ENCODE results near the gene TBRG4.
A peak's percentile ranks its signal among the peaks of the same experiment; 100 is the strongest.

The TBRG4 gene

DNA sequence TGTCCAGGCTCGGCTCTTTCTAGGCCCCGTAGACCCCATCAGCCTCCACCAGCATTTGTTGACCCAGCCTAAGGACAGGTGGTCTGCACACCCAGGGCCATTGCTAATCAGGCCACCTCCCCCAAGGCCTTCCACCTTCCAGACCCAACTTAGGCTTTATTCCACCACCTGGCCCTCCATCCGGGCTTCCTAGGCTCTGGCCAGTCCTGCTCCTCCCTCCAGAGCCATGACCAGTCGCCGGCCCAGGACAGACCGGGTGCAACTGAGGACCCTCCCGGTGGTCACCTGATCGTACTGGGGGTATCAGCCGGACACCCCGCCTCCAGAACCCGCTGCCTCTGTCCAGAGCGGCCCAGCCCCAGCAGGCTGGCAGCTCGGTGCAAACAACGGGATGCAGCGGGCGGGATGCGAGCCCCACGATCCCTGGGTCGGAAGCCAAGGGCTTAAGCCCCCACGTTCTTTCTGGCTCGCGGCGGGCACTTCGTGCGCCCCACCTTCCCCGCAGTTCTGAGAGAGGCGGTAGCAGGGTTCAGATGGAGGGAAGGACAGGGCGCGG, 23.3 kb downstream of the TBRG4 start:
- peak; percentile 32 for DNase-seq

- peak; percentile 15 for DNase-seq
These were observed 24.0 kb downstream of the TBRG4 start for GRCh38 chr7:45087301-45088145.

DNA sequence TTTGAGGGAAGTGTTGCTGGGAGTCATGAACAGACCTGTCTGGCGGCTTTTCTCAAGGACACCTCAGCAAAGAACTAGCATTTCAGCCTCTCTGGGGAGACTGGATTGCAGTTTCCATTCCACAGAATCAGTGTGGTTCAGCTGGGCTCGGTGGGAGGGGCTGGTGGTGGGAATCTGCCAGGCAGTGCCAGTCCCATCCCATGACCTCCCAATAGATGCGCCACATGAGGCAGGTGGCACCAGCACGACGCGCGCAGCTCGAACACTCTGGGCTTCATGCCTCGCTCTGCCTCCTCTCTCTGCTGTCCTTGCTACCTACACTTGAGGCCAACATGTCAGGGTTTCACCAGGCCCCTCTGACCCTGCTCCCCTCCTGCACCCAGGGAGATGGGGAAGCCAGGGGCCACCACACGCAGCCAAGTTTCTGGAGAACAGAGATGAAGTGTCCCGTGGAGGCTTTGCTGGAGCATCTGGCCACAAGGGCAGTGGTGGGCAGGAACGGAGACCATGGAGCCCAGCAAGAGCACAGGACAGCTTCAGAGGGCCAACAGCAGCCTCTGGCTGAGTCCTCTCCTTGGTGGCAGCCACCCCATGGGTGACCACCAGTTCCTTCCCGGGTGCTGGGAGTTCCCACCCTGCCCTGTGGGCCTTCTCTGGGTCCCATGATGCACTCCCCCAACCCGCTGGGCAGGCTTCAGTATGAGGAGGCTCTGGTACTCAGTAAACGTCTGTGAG, 25.0 kb downstream of the TBRG4 start:
- no peak for DNase-seq

GRCh38 chr7:45085619-45086200, 25.8 kb downstream of the TBRG4 start:
- DNase-seq = no peak

DNA sequence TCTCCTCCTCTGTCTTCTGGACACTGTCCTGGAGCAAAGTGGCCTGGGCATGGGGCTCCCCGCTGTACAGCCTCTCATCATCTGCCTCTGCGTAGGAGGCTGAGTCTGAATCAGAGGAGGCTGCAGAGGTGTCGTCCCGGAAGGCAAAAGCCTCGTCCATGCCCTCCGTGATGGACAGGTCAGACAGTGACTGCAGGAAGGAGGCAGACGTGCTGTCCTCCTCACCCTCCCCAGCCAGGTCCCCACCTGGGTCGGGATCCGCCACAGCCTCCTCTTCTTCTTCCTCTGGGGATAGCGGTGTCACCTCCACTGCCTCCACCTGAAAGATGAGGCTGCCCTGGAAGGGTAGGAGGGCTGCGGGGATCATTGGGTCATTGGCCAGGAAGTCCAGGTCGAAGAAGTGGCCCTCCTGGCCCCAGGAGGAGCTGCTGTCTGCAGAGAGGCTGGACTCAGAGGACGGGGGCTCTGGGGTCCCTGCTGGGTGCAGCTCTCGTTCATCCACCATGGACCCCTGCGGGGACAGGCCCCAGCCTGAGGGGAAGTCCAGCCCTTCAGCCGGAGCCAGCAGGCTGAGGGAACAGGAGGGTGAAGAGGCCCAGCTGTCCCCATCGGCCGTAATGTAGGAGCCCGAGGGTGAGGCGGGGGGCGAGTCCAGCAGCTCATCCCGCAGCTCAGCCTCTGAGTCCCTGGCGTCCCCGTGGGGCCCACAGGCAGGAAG, 26.4 kb downstream of the TBRG4 start:
- no peak for DNase-seq

DNA sequence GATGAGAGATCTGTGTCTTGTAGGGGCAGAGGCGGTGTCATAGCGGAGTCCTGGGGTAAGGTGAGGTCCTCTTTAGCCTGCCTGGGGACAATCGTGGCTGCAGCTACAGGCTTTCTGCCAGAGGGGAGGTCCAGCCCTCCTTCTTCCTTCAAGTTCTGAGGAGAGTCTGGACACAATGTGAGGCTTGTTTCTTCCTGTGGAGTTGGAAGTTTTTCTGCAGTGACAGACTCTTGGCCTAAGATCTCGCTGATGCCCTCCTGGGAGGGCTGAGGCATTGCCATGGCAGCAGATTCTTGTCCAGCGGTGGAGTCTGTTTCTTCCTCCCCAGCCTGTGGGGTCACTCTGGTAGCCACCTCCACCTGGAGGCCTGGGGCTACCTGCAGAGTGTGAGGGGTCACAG, 27.2 kb downstream of the TBRG4 start:
- DNase-seq = no peak

DNA sequence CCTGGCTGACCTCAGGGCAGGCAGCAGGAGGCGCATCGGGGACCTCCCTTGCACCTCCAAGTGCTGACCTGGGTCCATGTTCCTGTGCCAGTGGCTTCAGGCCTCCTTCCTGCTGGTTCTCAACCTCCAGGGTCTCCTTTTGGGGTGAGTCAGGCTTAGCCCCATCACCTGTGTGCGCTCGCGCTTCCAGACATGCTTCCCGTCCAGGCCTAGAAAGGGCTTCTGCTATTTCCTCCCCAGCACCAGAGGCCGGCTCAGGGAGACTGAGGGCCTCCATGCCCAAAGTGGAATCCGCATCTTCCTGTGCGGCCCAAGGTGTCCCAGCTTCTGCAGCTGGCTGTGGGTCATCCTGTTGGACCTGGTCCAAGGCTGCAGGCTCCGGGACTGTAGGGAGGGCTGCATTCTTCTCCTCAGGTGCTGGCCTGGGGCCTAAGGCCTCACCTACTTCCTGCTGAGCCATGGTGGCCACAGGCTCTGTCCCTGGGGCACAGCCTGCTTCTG, 28.6 kb downstream of the TBRG4 start:
- no peak for DNase-seq

DNA sequence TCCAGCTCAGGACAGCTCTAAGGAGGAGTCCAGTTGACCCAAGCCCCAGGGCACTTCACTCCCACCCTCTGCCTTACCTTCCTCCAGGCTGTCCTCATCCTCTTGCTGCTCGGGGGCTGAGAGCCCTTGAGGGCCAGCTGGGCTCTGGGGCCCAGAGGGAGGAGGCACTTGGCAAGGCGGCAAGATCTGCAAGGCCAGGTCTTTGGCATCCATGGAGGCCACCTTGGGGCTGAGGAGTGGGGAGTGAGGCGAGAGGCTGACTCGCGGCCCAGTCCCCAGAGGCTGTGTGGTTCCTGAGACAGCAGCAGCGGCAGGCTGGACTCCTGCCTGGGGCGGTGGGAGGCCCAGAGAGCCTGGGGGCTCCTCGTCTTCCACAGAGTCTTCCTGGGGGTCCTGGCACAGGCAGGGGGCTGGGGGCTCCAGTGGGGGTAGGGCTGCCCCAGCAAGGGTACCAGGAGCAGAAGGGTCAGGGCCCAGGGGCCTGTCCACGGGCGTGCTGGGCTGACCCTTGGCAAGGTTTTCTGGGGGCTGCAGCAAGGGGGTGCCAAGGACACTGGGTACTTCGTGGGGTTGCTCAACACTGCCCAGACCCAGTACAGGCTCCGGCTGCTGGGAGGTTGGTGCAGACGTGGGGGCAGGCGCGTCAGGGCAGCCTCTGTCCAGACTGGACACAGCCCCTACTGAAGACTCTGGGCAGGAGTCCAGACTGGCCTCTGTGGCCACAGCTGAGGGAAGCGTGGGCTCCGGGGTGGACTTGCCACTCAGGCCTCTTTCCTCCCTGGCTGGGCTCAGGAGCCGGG, 29.3 kb downstream of the TBRG4 start:
- no peak for DNase-seq

GRCh38 chr7:45081670-45081974, 29.9 kb downstream of the TBRG4 start:
- no peak for DNase-seq

DNA sequence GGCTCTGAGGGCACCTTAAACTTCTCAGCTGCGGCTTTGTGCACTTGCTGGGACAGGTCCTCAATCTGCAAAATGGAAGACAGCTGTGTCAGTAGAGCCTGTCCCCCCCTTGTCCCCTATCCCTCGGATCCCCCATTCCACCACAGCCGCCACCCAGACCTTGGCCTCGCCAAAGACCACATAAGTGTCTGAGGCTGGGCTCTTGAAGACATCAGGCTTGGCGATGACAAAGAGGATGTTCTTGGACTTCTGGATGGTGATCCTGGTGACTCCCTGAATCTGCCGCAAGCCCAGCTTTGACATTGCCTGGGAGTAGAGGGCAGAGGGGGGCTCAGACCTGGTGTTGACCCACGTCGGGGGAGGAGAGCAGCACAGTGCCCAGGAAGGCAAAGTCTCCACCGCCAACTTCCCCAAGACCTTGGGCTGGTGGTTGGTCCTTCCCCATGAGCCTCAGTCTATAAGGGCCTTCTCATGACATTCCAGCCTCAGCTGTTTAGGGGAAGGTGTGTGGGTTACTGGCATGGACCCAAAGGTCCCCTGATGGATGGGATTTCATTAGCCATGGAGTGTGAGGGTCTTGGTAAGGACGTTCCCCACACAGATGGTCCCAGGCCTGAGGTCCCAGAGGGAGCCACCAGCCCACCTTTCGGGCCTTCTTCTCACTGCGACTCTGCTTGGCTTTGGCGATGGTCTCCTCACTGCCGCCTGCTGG, 30.4 kb downstream of the TBRG4 start:
- no peak for DNase-seq

GRCh38 chr7:45080265-45080957, 31.1 kb downstream of the TBRG4 start:
- no peak for DNase-seq

DNA sequence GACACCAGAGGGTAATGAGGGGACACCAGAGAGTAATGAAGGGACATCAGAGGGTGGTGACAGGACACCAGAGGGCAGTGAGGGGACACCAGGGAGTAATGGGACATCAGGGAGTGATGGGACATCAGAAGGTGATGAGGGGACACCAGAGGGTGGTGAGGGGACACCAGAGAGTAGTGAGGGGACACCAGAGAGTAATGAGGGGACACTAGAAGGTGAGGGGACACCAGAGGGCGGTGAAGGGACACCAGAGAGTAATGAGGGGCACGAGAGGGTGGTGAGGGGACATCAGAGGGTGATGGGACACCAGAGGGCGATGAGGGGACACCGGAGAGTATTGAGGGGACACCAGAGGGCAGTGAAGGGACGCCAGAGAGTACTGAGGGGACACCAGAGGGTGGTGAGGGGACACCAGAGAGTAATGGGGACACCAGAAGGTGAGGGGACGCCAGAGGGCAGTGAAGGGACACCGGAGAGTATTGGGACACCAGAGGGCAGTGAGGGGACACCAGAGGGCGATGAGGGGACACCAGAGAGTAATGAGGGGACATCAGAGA, 33.3 kb downstream of the TBRG4 start:
- no peak for DNase-seq

- DNase-seq = no peak
These were observed 33.9 kb downstream of the TBRG4 start for GRCh38 chr7:45077579-45077978.

DNA sequence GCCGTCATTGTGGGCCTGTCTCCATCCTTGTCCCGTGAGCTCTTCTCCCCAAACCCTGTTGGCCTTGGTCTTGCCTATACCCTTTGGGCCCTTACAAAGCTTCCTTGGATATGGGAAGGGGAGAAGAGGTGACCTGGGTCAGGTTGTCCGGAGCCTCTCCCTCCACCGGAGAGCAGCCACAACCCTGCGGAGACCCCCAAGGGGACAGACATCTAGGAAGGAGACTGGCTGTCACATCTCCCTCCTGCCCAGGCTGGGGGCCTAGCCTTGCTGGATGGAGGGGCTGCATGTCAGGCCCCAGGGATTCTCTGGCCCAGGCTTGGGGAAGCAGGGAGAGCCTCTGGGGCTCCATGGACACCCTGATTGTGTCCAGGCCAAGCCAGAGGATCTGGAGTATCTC, 34.6 kb downstream of the TBRG4 start:
- no peak for DNase-seq

DNA sequence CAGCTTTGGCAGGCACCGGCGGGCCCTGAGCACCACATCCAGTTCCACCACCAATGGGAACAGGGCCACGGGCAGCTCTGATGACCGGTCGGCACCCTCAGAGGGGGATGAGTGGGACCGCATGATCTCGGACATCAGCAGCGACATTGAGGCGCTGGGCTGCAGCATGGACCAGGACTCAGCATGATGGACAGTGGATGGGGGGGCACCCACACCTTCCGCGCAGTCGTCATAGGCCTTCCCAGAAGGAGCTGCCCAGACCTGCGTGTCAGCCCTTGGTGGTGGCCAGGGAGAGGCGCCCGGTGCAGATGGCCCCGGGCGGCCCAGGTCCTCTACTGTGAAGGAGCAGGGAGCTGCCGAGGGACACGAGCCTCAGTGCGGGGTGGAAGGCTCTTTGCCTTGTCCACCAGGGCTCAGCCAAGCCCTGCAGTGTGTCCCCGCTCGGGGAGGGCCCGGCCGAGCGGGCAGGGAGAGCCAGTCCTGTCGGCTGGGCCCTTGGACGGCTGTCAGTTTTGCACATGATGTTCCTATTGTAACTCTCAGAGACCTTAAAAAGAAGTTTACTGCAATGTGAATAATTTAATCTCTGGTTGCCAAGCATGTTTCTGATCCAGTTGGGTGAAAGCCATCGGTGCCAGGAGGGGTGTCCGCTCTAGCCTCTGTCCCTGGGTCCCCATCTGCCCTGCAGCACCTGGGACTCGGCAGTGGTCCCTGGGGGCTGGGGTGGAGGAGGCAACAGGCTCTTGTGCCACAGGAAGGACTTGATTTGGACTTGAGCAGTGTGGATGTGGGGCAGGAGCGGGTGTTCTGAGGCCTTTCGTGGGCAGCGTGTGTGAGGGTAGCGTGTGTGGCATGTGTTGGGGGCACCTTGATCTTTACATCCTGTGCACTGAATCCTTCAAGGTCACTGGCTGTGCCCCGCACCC, 35.4 kb downstream of the TBRG4 start:
- DNase-seq = no peak

GRCh38 chr7:45075355-45075644, 36.2 kb downstream of the TBRG4 start:
- no peak for DNase-seq

DNA sequence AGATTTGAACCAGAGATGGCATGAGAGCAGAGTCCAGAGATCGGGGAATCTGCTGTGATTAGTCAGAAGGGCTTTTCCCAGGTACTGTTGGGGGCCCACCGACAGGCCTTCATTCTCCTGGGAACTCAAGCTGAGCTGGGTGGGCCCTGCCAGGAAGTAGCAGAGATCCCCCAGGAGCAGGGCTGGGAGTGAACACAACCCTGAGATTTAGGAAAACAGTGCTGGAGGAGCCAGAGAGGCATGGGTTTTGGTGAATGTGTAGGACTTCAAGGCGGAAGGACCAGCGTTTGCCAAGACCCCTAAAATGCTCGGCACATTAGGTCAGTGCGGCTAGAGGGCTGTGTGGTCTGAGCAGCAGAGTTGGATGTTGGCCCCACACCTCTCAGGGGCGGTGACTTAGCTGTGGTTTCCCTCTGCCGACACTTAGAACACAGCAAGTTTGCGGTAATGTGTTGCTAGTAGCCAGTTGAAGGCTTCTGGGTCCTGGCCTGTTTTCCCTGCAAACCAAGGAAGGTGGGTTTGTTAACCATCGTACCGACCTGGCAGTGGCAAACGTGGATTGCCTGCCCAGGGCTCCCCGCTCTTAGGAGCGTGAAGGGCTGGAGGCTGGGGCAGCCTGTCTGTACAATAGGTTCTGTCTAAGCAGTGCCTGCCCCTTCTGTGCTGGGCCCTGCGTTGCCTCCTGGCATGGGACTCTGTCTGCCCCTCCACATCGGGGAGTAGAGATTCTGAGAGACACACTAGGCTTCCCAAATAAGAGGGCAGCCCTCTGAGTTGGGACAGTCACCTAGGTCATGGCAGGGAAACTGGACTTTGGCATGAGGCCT, 36.8 kb downstream of the TBRG4 start:
- no peak for DNase-seq

DNA sequence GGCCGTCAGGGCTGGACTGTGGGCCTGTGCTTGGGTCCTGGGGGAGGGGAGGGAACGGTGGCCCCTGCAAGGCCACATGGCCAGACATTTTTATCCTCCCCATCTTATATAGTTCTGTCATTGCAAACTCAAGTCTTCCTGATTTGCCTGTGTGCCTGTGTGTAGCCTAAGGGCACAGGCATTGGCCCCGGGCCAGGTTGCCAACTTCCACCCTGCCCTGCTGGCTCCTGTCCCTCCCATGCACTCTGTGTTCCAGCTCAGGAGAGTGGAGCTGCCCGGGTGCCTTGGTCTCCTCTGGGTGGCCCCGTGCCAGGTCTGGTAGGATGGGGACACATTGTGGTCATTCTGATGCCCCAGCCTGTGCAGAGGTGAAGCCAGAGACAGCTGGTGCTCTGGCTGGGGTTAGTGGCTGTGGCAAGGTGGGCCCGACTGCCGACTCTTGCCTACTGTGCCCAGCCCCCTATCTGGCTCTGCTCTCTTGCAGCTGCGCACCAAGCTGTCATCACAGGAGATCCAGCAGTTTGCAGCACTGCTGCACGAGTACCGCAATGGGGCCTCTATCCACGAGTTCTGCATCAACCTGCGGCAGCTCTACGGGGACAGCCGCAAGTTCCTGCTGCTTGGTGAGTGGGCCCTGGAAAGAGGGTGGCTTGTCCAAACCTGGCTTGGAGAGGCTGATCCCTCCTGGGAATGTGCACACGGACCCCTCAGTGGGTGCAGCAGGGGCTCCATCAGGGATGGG, 37.5 kb downstream of the TBRG4 start:
- no peak for DNase-seq

Data from femur (tissue), 1 donor.